KOPT-K1 (cell line): Measurements from ENCODE around the gene GLT8D1.
"Not testable (repeated sequence)": the region's sequence is repeated elsewhere in the genome, so short reads cannot be mapped to it uniquely, and the experiment has no call there.

Experiments used
- H3K27ac ChIP-seq: fragments of 200-600 bp; sonication (generic); 2 replicates; pipeline ENCODE4 v1.5.1; 2016; ENCODE audit warnings: antibody characterized with exemption, mild to moderate bottlenecking, low read depth, low read length; ENCODE audit not compliant: poor library complexity, severe bottlenecking
- H3K36me3 ChIP-seq: fragments of 200-600 bp; sonication (generic); 2 replicates; pipeline ENCODE4 v1.5.1; 2017; ENCODE audit warnings: antibody characterized with exemption, mild to moderate bottlenecking, low read length, moderate library complexity; ENCODE audit not compliant: insufficient read depth
- H3K9me3 ChIP-seq: fragments of 200-600 bp; sonication (generic); 2 replicates; pipeline ENCODE4 v1.5.1; 2017; ENCODE audit warnings: antibody characterized with exemption, low read length, mild to moderate bottlenecking; ENCODE audit not compliant: insufficient read depth, poor library complexity, severe bottlenecking

GLT8D1 gene

GRCh38 chr3:52676201-52676600 is 29.4 kb downstream of the GLT8D1 start:
- H3K27ac ChIP-seq, H3K9me3 ChIP-seq: not testable (repeated sequence)
- H3K36me3 ChIP-seq: peaks cover 97% of the 10 kb centered on the region

GRCh38 chr3:52671676-52672075 is 33.9 kb downstream of the GLT8D1 start:
- Histone ChIP-seq H3K27ac (no peak overlapping the region), H3K9me3 (no peaks in the 10 kb centered on the region), H3K36me3 (peaks cover 95% of the 10 kb centered on the region)

GRCh38 chr3:52670621-52671521 is 34.7 kb downstream of the GLT8D1 start:
- H3K9me3 ChIP-seq: no peaks in the 10 kb centered on the region
- peaks cover 95% of the 10 kb centered on the region for H3K36me3 ChIP-seq
- no peak overlapping the region for H3K27ac ChIP-seq

- no peaks in the 10 kb centered on the region for H3K9me3 ChIP-seq
- no peak overlapping the region for H3K27ac ChIP-seq
- peaks cover 98% of the 10 kb centered on the region for H3K36me3 ChIP-seq
Measured at GRCh38 chr3:52663098-52663497, 42.5 kb downstream of the GLT8D1 start.

GRCh38 chr3:52660046-52660445 is 45.5 kb downstream of the GLT8D1 start:
- no peaks in the 10 kb centered on the region for H3K9me3 ChIP-seq
- H3K36me3 ChIP-seq: peaks cover 98% of the 10 kb centered on the region
- H3K27ac ChIP-seq: no peak overlapping the region

GRCh38 chr3:52655895-52656294 is 49.7 kb downstream of the GLT8D1 start:
- peaks cover 98% of the 10 kb centered on the region for H3K36me3 ChIP-seq
- H3K27ac ChIP-seq: no peak overlapping the region
- H3K9me3 ChIP-seq: no peaks in the 10 kb centered on the region

GRCh38 chr3:52651592-52651991 is 54.0 kb downstream of the GLT8D1 start:
- peaks cover 98% of the 10 kb centered on the region for H3K36me3 ChIP-seq
- H3K9me3 ChIP-seq: no peaks in the 10 kb centered on the region

GRCh38 chr3:52650439-52650838 is 55.2 kb downstream of the GLT8D1 start:
- H3K9me3 ChIP-seq: no peaks in the 10 kb centered on the region
- no peak overlapping the region for H3K27ac ChIP-seq
- peaks cover 98% of the 10 kb centered on the region for H3K36me3 ChIP-seq

More at GRCh38 chr3:52651592-52651991, 54.0 kb downstream of the GLT8D1 start:
- H3K27ac ChIP-seq: no peak overlapping the region

- peaks cover 98% of the 10 kb centered on the region for H3K36me3 ChIP-seq
- H3K27ac ChIP-seq: no peak overlapping the region
- H3K9me3 ChIP-seq: no peaks in the 10 kb centered on the region
Measured at GRCh38 chr3:52649461-52650210, 56.0 kb downstream of the GLT8D1 start.

GRCh38 chr3:52645549-52645948 is 60.0 kb downstream of the GLT8D1 start:
- peaks cover 99% of the 10 kb centered on the region for H3K36me3 ChIP-seq
- H3K27ac ChIP-seq: no peak overlapping the region
- no peaks in the 10 kb centered on the region for H3K9me3 ChIP-seq
